Measurements from ENCODE around the gene HMGCR.
A peak's percentile ranks its signal among the peaks of the same experiment; 100 is the strongest.
"Not testable (repeated sequence)": the region's sequence is repeated elsewhere in the genome, so short reads cannot be mapped to it uniquely, and the experiment has no call there.

The HMGCR gene

DNA sequence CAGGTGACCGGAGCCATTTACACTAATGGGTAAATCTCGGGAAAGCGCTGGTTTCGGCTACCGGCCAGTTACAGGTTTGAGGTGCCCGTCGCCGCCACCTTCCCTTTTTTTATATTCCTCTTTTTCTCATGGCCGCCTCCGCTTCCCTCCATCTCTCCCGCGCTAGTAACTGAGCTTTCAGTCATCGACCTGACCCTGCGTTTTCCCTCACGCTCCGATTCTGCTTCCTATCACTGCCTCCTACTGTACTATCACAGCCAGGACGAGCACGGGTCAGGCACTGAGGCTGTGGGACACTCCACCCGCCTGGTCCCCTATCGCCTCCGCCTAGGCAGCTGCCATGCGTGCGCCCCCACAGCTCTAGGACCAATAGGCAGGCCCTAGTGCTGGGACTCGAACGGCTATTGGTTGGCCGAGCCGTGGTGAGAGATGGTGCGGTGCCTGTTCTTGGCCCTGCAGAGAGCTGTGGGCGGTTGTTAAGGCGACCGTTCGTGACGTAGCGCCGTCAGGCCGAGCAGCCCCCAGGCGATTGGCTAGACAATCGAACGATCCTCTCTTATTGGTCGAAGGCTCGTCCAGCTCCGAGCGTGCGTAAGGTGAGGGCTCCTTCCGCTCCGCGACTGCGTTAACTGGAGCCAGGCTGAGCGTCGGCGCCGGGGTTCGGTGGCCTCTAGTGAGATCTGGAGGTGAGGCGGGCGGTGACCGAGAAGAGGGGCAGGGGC lies at the start of gene HMGCR:
Gene HMGCR, plus strand, starts transcription at position 606 of the 722 bp plus-strand sequence. CDS start 5,386 bp downstream, outside the sequence.
- peak; percentile 90 to 93 for DNase-seq (ENCODE audit: low read depth in 2 of 2)

DNA sequence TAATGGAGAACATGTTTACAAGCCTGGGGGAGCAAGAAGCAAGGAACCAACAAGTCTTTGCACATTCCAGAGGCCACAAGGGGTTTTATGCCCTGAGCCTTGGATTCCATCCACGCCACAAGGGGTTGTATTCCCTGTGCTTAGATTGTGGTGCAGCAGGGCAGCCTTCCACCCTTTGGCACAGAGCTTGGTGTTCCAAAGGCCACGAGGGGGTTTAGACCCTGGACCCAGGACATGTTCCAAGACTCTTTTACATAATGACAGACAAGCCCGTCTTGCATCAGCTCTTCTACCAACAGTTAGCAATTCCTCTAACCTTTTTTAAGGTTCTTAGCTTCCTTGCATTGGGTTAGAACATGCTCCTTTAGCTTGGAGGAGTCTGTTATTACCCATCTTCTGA lies 45.2 kb upstream of the HMGCR start:
- not testable (repeated sequence) for DNase-seq (ENCODE audit: low read depth in 2 of 2)

DNA sequence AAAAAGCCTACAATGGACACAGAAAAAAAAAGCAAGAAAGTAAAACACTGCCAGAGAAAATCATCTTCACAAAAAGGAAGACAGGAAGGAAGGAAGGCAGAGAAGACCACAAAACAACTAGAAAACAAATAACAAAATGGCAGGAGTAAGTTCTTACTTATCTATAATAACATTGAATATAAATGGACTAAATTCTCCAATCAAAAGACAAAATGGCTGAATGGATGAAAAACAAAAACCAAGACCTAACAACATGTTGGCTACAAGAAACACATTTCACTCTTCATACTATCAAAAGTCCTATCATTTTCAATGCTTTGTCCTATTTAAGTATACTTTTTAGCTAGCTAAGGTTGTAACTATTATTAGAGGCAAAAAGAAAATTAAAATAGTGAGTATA lies 36.9 kb upstream of the HMGCR start:
- DNase-seq (ENCODE audit: low read depth in 2 of 2): no peak

DNA sequence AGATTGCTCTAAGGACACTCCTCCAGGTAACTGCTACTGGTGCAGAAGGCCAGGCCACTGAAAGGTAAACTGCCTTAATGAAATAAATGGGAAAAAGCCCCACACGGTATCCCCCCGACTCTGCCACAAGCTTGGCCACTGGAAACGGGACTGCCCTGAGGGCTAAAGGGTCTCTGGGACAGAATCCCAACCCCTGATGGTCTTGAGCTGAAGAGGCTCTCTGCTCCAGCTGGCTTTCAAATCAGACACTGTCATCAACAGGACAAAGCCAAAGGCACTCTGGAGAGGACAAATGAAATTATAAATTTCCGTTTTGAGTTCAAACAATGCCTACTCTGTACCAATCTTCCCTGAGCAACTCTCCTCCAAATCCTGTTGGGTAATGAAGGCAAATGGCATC lies 33.6 kb upstream of the HMGCR start:
- no peak for DNase-seq (ENCODE audit: low read depth in 2 of 2)

DNA sequence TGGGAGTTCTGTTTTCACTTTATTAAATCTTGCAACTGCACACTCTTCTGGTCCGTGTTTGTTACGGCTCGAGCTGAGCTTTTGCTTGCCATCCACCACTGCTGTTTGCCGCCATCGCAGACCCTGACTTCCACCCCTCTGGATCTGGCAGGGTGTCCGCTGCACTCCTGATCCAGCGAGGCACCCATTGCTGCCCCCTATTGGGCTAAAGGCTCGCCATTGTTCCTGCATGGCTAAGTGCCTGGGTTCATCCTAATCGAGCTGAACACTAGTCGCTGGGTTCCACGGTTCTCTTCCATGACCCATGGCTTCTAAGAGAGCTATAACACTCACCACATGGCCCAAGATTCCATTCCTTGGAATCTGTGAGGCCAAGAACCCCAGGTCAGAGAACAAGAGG lies 32.5 kb upstream of the HMGCR start:
- DNase-seq (ENCODE audit: low read depth in 2 of 2): not testable (repeated sequence)

DNA sequence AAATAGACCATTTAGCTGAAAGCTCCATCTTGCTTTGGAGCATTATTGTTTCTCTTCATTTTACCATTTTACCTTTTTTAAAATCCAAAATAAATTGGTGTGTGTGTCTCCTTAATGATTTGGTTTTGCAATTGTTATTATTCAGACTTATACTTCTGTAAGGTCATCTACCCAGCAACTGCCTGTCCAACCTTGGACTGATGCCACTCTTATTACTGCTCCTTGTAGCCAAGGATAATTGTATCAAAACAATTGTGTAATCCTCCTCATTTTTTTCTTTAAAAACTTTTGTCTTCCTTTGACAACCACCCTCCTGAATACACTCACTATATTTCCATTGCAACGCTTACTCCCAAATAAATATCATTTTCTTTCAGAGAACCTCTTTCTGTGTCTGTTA lies 30.3 kb upstream of the HMGCR start:
- no peak for DNase-seq (ENCODE audit: low read depth in 2 of 2)

DNA sequence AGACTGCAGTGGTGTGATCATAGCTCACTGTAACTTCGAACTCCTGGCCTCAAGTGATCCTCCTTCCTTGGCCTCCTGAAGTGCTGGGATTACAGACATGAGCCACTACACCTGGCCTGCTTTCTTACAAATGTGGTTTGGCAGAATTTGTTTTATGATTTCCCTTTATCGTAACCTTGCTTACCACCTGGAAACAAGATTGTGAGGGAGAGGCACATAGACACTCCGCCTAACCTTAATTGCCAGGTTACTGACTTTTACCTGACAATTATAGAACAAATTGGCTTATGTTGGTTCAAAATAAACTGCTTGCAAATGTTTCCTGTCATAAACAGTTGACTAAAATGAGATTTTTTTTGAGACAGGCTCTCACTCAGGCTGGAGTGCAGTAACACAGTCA lies 26.8 kb upstream of the HMGCR start:
- no peak for DNase-seq (ENCODE audit: low read depth in 2 of 2)

DNA sequence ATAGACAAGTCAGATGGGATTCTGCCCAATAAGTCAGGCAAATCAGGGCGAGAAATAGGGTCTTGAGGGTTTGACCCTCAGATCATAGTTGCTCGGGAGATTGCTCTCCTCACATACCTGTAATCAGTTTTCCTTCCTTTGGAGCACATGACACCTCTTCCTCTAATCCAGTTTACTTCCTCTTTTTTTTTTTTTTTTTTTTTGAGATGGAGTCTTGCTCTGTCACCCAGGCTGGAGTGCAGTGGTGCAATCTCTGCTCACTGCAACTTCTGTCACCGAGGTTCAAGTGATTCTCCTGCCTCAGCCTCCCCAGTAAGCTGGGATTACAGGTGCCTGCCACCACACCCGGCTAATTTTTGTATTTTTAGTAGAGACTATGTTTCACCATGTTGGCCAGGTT lies 17.9 kb upstream of the HMGCR start:
- not testable (repeated sequence) for DNase-seq (ENCODE audit: low read depth in 2 of 2)

DNA sequence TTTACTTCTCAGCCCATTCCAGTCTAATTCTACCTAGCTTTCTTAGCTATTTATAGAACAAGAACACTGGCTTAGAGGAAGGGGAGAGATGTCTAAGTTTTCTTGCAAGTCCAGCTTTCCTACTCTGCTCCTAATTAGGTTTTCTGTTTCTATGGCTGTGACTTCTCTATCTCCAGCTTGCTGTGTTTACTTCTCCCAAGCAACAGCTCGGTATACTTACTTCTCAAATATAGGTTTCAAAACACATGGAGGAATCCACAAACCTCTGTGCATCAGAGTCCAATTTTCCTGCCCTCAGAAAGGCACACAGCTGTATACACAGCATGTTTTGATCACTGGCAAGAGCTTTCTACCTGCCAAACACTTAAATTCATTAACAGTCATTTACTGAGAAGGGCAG lies 17.4 kb upstream of the HMGCR start:
- no peak for DNase-seq (ENCODE audit: low read depth in 2 of 2)

DNA sequence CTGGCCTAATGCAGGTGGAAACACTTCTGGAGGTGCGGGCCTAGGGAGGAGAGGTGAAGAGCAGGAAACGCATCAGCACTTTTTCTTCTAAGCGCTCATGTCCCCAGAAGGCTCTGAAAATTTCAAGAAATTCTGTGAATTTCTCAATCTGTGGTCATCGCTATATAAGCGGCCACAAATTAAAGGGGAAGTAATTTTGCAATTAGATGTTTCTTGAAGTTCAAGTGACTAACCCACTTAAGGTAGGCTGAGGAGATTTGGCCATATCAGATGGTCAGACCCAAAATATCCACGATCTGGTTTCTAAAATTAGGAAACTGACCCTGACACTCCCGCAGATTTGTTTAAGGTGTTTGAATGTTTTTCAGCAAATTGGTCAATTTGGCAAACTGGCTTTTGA lies 16.6 kb upstream of the HMGCR start:
- DNase-seq (ENCODE audit: low read depth in 2 of 2): no peak

DNA sequence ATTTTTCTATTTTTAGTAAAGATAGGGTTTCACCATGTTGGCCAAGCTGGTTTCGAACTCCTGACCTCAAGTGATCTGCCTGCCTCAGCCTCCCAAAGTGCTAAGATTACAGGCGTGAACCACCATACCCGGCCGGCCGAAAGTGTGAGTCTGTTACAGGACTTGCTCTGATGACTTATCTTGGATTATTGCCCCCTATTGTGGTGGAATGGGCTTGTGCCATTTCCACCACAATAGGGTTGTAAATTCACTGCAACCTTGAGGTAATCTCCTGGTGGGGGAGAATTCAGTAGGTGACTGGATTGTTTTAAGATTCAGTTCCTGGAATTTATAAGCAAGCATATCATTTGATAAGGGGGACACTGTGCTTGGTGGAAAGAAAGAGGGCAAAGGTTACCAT lies 15.0 kb upstream of the HMGCR start:
- no peak for DNase-seq (ENCODE audit: low read depth in 2 of 2)

DNA sequence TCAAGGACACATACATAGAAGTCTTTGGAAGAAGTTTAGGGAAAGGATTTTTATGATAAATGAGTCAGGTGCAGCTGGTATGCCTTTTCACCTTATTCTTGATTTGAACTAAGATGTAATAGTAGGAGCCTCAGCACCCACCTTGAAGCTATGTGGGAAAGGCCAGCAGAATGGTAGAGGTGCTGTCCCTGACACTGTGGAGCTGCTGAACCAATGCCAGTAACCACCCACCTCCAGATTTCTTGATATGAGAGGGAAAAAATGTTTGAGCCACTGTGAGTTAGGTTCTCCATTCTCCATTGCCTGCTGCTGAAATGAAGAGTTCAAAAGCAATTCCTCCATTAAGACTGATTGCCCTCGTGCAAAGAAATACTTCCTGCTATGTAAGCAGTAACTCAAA lies 12.2 kb upstream of the HMGCR start:
- no peak for DNase-seq (ENCODE audit: low read depth in 2 of 2)

DNA sequence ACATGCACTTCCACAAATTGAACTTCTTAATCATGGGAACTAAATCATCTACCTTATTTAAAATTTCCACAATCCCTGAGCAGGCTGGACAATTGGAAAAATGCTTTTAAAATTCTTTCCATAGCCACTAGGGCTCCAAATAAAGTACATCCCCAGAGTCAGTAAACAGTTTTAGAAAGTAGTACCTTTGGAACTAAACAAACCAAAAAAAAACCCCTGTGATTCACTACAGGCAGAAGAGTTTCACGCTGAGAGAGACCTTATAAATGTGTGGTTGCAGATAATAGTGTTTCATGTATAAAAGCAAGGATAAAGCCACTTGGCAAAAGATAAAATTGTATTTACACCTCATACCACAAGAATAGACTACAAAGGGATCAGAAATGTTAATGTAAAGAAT lies 11.8 kb upstream of the HMGCR start:
- DNase-seq (ENCODE audit: low read depth in 2 of 2): no peak

DNA sequence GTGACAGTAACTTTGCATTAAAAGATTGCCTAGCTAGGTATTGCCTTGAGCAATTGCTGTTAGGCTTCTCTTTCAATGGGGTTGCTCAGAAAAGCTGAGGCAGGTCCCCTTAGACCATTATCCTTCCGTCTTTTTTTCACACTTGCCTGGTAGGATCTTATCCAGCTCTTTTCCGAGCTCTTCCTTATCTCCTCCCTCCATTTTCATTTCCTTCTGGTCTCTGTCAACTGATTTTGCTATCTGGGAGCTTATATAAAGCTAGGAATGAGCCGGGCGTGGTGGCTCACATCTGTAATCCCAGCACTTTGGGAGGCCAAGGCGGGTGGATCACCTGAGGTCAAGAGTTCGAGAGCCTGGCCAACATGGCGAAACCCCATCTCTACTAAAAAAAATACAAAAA lies 6.6 kb upstream of the HMGCR start:
- DNase-seq (ENCODE audit: low read depth in 2 of 2): no peak

DNA sequence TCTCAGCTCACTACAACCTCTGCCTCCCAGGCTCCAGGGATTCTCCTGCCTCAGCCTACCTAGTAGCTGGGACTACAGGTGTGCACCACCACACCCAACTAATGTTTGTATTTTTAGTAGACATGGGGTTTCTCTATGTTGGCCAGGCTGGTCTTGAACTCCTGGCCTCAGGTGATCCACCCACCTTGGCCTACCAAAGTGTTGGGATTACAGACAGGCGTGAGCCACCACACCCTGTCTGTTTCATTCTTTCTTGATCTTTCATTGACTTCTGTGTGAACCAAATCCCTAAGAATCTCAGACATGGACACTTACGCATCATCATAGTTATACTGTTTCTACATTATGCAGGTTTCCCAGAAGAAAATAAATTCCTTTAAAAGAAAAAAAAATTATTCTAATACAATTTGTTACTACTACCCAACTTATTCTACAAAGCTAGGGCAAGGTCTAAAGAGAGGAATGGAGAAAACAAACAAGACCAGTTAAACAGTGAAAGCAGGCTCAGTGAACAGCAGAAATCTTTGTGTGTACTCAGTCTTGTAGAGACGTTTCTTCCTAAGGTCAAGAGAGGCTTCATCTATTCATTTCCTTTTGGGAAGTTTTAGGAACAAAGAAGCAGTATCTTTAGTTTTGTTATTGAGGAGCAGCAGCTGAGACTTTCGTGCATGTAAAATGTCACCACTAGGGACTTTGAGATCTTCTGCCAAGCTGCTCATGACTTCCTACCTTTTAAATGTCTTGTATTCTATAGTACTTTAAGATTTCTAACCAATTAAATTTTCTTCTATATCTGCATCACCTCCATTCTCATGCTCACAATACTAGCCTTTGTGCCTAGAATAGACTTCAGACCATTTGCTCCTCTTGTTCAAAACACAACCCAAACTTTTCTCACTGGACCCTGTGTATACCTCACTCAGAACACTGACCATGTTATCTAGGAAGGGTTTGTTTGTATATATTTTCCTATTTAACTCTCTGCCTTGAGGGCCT lies 5.6 kb upstream of the HMGCR start:
- no peak for DNase-seq (ENCODE audit: low read depth in 2 of 2)

DNA sequence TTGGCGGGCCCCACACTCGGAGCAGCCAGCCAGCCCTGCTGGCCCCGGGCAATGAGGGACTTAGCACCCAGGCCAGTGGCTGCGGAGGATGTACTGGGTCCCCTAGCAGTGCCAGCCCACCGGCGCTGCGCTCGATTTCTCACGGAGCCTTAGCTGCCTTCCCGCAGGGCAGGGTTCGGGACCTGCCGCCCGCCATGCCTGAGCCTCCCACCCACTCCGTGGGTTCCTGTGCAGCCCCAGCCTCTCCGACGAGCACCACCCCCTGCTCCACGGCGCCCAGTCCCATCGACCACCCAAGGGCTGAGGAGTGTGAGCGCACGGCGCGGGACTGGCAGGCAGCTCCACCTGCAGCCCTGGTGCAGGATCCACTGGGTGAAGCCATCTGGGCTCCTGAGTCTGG lies 3.3 kb upstream of the HMGCR start:
- not testable (repeated sequence) for DNase-seq (ENCODE audit: low read depth in 2 of 2)

DNA sequence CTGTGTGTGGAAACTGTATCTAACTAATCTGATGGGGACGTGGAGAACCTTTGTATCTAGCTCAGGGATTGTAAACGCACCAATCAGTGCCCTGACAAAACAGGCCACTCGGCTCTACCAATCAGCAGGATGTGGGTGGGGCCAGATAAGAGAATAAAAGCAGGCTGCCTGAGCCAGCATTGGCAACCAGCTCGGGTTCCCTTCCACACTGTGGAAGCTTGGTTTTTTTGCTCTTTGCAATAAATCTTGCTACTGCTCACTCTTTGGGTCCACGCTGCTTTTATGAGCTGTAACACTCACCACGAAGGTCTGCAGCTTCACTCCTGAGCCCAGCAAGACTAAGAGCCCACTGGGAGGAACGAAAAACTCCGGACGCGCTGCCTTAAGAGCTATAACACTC lies 2.6 kb upstream of the HMGCR start:
- not testable (repeated sequence) for DNase-seq (ENCODE audit: low read depth in 2 of 2)

DNA sequence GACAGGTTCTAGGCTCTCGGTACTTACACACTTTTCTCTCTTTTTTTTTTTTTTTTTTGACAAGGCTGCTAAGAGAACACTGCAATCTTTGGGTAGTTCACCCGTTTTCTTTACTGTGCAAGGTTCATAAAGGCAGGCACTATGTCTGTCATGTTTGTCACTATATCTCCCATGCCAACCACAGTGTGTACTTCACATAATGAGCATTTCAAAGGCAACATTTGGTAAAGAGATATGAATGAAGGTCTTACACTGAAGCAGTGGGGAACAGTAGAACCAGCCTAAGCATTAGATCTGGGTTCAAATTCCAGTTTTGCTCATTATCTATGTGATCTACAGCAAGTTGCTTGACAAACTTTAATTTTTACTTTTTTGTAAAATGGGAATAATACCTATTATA lies 1.5 kb upstream of the HMGCR start:
- no peak for DNase-seq (ENCODE audit: low read depth in 2 of 2)

DNA sequence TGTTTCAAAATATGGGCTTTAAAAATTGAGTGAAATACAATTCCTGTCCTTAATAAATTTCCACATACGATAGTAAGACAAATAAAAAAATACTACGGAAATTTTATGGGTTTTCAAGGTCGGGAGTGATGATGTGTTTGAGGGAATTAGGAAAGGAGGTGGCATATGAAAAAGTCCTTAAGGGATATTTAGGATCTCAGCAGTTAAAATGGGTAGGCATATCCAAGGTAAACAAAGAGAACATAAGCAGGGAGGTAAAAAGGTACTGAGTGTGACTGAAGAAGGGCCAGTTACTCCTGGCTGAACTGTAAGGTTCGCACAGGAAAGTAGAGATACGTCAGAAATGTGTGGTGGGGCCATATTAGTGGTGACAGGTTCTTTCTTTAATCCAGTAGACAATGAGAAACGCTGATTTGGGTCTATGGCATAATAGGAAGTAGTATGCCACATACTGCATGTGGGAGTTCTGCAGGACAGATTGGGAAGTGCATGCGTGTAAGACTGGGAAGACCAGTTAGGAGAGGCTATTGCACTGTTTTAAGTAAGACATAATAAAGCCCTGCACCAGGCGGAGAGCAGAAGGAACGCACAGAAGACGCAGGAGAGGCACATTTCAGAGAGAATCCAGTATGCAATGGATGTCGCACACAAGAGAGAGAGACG lies 937 bp upstream of the HMGCR start:
- no peak for DNase-seq (ENCODE audit: low read depth in 2 of 2)

DNA sequence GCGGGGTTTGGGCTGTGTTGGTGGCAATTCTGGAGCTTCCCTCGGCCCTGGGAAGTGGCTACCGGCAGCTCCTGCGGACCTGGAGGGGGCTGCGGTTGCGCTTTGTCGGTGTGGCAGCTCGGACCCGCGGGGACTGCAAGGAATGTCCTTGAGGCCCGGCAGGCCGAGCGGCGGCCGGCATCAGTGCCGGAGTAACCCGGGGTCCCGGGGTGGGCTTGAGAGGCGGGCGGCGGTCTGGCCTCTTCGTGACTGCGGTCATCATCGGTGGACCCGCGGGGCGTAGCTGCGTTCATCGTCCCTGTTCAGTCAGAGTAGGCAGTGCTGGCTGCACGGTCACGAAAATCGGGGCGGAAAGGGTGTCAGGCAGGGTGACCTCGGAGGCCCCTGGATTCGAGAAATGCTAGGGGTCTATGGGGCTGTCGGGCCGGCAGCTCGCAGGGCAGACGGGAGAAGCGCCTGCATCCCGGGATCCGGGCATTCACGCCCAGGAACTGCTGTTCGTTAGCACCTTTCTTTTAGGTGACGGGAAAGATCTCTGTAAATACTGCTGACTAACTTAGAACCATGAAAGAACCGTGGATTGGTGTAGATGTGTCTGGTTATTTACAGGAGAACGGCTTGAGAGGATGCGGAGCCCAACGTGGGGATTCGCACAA lies 474 bp downstream of the HMGCR start:
- DNase-seq (ENCODE audit: low read depth in 2 of 2): no peak

DNA sequence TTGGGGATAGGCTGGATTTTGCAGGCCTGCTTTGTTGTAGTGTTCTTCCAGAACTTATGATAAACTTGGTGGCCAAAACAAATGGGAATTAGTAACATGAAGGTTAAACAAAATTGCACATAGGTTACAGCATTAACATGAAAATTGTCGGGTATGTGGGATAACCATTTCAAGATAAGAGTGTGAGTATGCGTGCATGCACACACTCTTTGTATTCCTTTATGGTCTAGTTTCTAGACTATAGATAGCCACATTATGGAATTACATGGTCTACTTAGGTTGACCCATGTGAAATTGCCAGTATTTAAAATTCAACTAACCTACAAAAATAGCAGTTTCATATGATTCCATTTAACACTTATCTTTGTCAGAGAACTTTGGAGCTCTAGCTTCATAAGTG lies 1.4 kb downstream of the HMGCR start:
- DNase-seq (ENCODE audit: low read depth in 2 of 2): no peak

Data from stimulated activated CD4-positive, alpha-beta T cell treated with anti-CD3 and anti-CD28 coated beads, Interleukin-1b, Interleukin-23, amount 100 ng/mL, for 4 hours (primary cell).